Neural crest cell (in vitro differentiated cells): Measurements from ENCODE around the gene VEZF1. TPM values are rescaled to one million over a fixed set of nuclear protein-coding genes. Genes with fewer than 3 reads are reported as not detected.

Source experiments
- DNase-seq: peaks from one replicate; pipeline ENCODE4 v3.0.0; 2021; ENCODE audit warnings: low read depth, mixed read lengths, low spot score
- H3K27ac Mint-ChIP-seq: one replicate; pipeline ENCODE4 v1.8.0; 2021; ENCODE audit warnings: mild to moderate bottlenecking, mixed read lengths; ENCODE audit not compliant: unreplicated experiment
- H3K27me3 Mint-ChIP-seq: 2 replicates; pipeline ENCODE4 v1.8.0; 2021; ENCODE audit warnings: low read depth, mild to moderate bottlenecking, mixed read lengths
- H3K36me3 Mint-ChIP-seq: 2 replicates; pipeline ENCODE4 v1.8.0; 2021; ENCODE audit warnings: low read depth, mild to moderate bottlenecking, mixed read lengths
- H3K4me1 Mint-ChIP-seq: 2 replicates; pipeline ENCODE4 v1.8.0; 2021; ENCODE audit warnings: mixed read lengths
- H3K4me3 Mint-ChIP-seq: one replicate; pipeline ENCODE4 v1.8.0; 2021; ENCODE audit warnings: mild to moderate bottlenecking, mixed read lengths
- H3K9me3 Mint-ChIP-seq: 2 replicates; pipeline ENCODE4 v1.8.0; 2021; ENCODE audit warnings: mixed read lengths
- CTCF ChIP-seq: fragments of 200-600 bp; sonication (generic); conservative IDR thresholded peaks from 2 replicates; pipeline ENCODE4 v1.5.0; 2021; ENCODE audit warnings: antibody characterized with exemption, mild to moderate bottlenecking
- total RNA-seq: library from RNA; stranded (reverse); gene quantifications from 2 replicates; pipeline ENCODE4 v1.2.1, GENCODE V29; 2021

Gene VEZF1
- total RNA-seq, 1 donor from 2014 or later, result 139 TPM

- DNase-seq, result no peak
- Mint-ChIP-seq H3K36me3 (peaks cover 2% of the 10 kb centered on the region), H3K27ac (peak overlapping the region; percentile 83), H3K9me3 (no peaks in the 10 kb centered on the region), H3K4me1 (peaks cover 54% of the 10 kb centered on the region), H3K27me3 (no peaks in the 10 kb centered on the region), H3K4me3 (peak overlapping the region; percentile 96)
- TF ChIP-seq CTCF, result no peak
These were observed 30.8 kb downstream of the VEZF1 start for GRCh38 chr17:57957120-57957850.

- Mint-ChIP-seq H3K9me3 (no peaks in the 10 kb centered on the region), H3K27ac (peak overlapping the region; percentile 84), H3K27me3 (no peaks in the 10 kb centered on the region), H3K4me3 (peak overlapping the region; percentile 96), H3K36me3 (peaks cover 2% of the 10 kb centered on the region), H3K4me1 (peaks cover 54% of the 10 kb centered on the region)
- TF ChIP-seq CTCF, result no peak
- DNase-seq, result no peak
These were observed 31.5 kb downstream of the VEZF1 start for GRCh38 chr17:57956291-57957119.

- H3K27ac Mint-ChIP-seq, result peak within 1 kb of the TSS; percentile 93
- peak; percentile 55 for TF ChIP-seq CTCF
- H3K36me3 Mint-ChIP-seq, result peaks cover 6% of the 10 kb centered on the region
- peaks cover 58% of the 10 kb centered on the region for H3K4me1 Mint-ChIP-seq
- DNase-seq, result peak; percentile 72
- peak within 1 kb of the TSS; percentile 90 for H3K4me3 Mint-ChIP-seq
- H3K27me3 Mint-ChIP-seq, result no peaks in the 10 kb centered on the region
- H3K9me3 Mint-ChIP-seq, result no peaks in the 10 kb centered on the region
These were observed 32.7 kb downstream of the VEZF1 start, which contains the start of gene CUEDC1 for GRCh38 chr17:57955183-57955931. CUEDC1 (minus strand) TSS chr17:57955412; CDS start chr17:57885564, 69,848 bp downstream.

GRCh38 chr17:57954397-57955182 is 33.5 kb downstream of the VEZF1 start:
- Mint-ChIP-seq H3K4me1 (peaks cover 65% of the 10 kb centered on the region), H3K27me3 (no peaks in the 10 kb centered on the region), H3K9me3 (no peaks in the 10 kb centered on the region), H3K4me3 (peak overlapping the region; percentile 90), H3K36me3 (peaks cover 6% of the 10 kb centered on the region), H3K27ac (peak overlapping the region; percentile 93)
- DNase-seq, result peak; percentile 62
- TF ChIP-seq CTCF, result no peak
